H1 (cell line): ENCODE measurements around the gene SH2D1B. TPM values are rescaled to one million over a fixed set of nuclear protein-coding genes. Genes with fewer than 3 reads are reported as not detected.

Source experiments
- BCL11A ChIP-seq, 2 experiments: IDR thresholded peaks; one replicate each; pipeline ENCODE4 v1.6.1; 2011; ENCODE audit warnings: low read depth in 2 of 2, low read length in 2 of 2, mild to moderate bottlenecking in 2 of 2
- NRF1 ChIP-seq: IDR thresholded peaks from 2 replicates; pipeline ENCODE4 v1.6.1; 2011; ENCODE audit warnings: mild to moderate bottlenecking, low read depth, low read length, improper control_type of control experiment
- polyA plus RNA-seq, 7 experiments: library from polyadenylated mRNA; depleted of rRNA in 3 of 7; stranded (reverse) in 5 of 7; unstranded in 2 of 7; fragments of >200 nt in 5 of 7; fragments of 200-250 nt in 2 of 7; gene quantifications; 1 replicate in 5 of 7; 2 replicates in 1 of 7; 4 replicates in 1 of 7; pipeline versions ENCODE4 v1.2.1 to v1.2.3, GENCODE V29; 2011 to 2013; ENCODE audit warnings: missing spikeins in 2 of 7, mixed read lengths in 2 of 7
- total RNA-seq: library from RNA; stranded (reverse); fragmentation: NEBNext Ultra II Directional; extraction: Animal tissue kit (Norgen Biotek cat#: 25700); gene quantifications from 2 replicates; pipeline ENCODE4 v1.2.1, GENCODE V29; 2021

The SH2D1B gene
- total and polyA plus RNA-seq, 2 of the 8 experiments (the other 6 are each of a cell fraction or from before 2014, with no cell fraction given), result not detected

DNA sequence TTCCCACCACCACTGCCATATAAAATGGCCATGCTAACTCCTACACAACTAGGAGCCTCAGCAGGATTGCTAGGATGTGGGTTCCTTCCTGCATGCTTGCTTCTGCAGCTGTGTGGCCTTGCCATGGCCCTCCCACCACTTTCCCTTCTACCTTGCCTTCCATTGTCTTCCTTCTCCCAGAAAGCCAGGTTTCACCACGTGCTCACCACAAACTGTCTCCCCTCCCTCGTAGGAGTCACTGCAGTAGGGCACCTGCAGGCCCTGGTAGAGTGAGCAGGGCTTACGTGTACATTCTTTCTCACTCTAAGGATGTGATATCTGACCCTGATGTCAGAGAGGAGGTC, 26.7 kb downstream of the SH2D1B start (continued):
- no peak for TF ChIP-seq NRF1
- no peak for TF ChIP-seq BCL11A (IDR thresholded peaks at IDR 0.05; ENCODE audit: low read depth in 2 of 2, low read length in 2 of 2)
